Fibroblast of the conjunctiva (primary cell): ENCODE data around the gene SEPTIN10.
"Not testable (repeated sequence)": the region's sequence is repeated elsewhere in the genome, so short reads cannot be mapped to it uniquely, and the experiment has no call there.

Source experiments
- DNase-seq: peaks from one replicate; pipeline ENCODE4 v3.0.0-alpha.2; 2010; ENCODE audit warnings: low read depth

Gene SEPTIN10

GRCh38 chr2:109542384-109542783 lies 71.4 kb downstream of the SEPTIN10 start:
- no peak for DNase-seq

- no peak for DNase-seq
Measured at GRCh38 chr2:109538546-109538945, 75.2 kb downstream of the SEPTIN10 start.

- DNase-seq, result no peak
Measured at GRCh38 chr2:109537565-109538222, 76.1 kb downstream of the SEPTIN10 start.

- DNase-seq, result not testable (repeated sequence)
Measured at GRCh38 chr2:109536556-109536955, 77.2 kb downstream of the SEPTIN10 start.

GRCh38 chr2:109535217-109535946 lies 78.4 kb downstream of the SEPTIN10 start:
- no peak for DNase-seq

GRCh38 chr2:109533823-109534222 lies 79.9 kb downstream of the SEPTIN10 start:
- DNase-seq, result no peak

GRCh38 chr2:109532728-109533076 lies 81.1 kb downstream of the SEPTIN10 start:
- DNase-seq, result no peak

- no peak for DNase-seq
Measured at GRCh38 chr2:109531896-109532727, 81.7 kb downstream of the SEPTIN10 start.

- DNase-seq, result no peak
Measured at GRCh38 chr2:109531221-109531620, 82.5 kb downstream of the SEPTIN10 start.

GRCh38 chr2:109530712-109531111 lies 83.1 kb downstream of the SEPTIN10 start:
- DNase-seq, result no peak

- no peak for DNase-seq
Measured at GRCh38 chr2:109529532-109530449, 84.0 kb downstream of the SEPTIN10 start.

- no peak for DNase-seq
Measured at GRCh38 chr2:109528811-109529501, 84.8 kb downstream of the SEPTIN10 start.

GRCh38 chr2:109527846-109528705 lies 85.7 kb downstream of the SEPTIN10 start:
- no peak for DNase-seq

- DNase-seq, result no peak
Measured at GRCh38 chr2:109527079-109527478, 86.7 kb downstream of the SEPTIN10 start.

GRCh38 chr2:109526442-109526970 lies 87.3 kb downstream of the SEPTIN10 start:
- no peak for DNase-seq

GRCh38 chr2:109525836-109526235 lies 87.9 kb downstream of the SEPTIN10 start:
- DNase-seq, result no peak

- no peak for DNase-seq
Measured at GRCh38 chr2:109523536-109524361, 90.0 kb downstream of the SEPTIN10 start.

- no peak for DNase-seq
Measured at GRCh38 chr2:109523121-109523520, 90.6 kb downstream of the SEPTIN10 start.

- no peak for DNase-seq
Measured at GRCh38 chr2:109522063-109522374, 91.7 kb downstream of the SEPTIN10 start.
